GM10248 (cell line): ENCODE measurements around the gene SLCO2A1.

Experiments used
- CTCF ChIA-PET: fragments of 300-600 bp; sonication (Branson Sonifier 250); formaldehyde crosslinking; extraction: SDS; loops from one replicate; lab custom pipeline; 2021; ENCODE audit warnings: antibody characterized with exemption; lab: Yijun Ruan, JAX
- POLR2A ChIA-PET: fragments of 350-650 bp; sonication (Branson Sonifier 250); formaldehyde crosslinking; extraction: SDS; loops from one replicate; lab custom pipeline; 2020; ENCODE audit warnings: antibody characterized with exemption; lab: Yijun Ruan, JAX
- DNase-seq: peaks from one replicate; pipeline ENCODE4 v3.0.0; 2012; ENCODE audit errors: extremely low spot score
- TF ChIP-seq, protein P1 (sequence below): IDR thresholded peaks from 2 replicates; pipeline ENCODE4 v1.5.1; 2012; ENCODE audit warnings: mild to moderate bottlenecking, low read depth; ENCODE audit errors: extremely low read depth, missing control alignments, control extremely low read depth

SLCO2A1 gene

GRCh38 chr3:134048278-134048996 lies 18.7 kb upstream of the SLCO2A1 start:
- CTCF ChIA-PET: interaction anchor here (1.6 kb wide), 1 partner anchor 22 kb away, joined by 4 read pairs; no protein-coding TSS in a partner anchor
- DNase-seq: no peak
- TF ChIP-seq, protein P1, sequence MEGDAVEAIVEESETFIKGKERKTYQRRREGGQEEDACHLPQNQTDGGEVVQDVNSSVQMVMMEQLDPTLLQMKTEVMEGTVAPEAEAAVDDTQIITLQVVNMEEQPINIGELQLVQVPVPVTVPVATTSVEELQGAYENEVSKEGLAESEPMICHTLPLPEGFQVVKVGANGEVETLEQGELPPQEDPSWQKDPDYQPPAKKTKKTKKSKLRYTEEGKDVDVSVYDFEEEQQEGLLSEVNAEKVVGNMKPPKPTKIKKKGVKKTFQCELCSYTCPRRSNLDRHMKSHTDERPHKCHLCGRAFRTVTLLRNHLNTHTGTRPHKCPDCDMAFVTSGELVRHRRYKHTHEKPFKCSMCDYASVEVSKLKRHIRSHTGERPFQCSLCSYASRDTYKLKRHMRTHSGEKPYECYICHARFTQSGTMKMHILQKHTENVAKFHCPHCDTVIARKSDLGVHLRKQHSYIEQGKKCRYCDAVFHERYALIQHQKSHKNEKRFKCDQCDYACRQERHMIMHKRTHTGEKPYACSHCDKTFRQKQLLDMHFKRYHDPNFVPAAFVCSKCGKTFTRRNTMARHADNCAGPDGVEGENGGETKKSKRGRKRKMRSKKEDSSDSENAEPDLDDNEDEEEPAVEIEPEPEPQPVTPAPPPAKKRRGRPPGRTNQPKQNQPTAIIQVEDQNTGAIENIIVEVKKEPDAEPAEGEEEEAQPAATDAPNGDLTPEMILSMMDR: no peak
- POLR2A ChIA-PET: no interaction called here

DNA sequence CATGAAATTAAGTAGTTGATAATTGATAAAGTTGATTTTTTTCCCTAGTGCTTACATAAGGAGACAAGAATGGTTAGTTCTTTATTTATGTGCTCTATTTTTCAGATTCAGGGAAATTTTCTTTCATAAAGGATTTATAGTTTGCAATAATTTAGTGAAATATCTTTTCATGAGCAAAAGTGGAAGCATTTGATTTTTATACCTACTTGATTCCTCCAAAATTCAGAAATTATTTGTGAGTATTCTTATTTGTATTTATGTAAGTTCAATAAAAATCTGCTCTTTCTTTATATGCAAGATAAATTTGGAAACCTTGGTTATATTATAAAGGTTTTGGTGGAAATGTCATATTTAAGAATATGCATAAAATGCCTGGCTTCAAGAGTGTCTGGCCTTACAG lies 14.7 kb upstream of the SLCO2A1 start:
- TF ChIP-seq, protein P1: no peak
- ChIA-PET CTCF (no interaction called here), POLR2A (no interaction called here)
- no peak for DNase-seq

GRCh38 chr3:134040066-134040465 lies 10.3 kb upstream of the SLCO2A1 start:
- TF ChIP-seq, protein P1: no peak
- no peak for DNase-seq
- ChIA-PET POLR2A (no interaction called here), CTCF (no interaction called here)

DNA sequence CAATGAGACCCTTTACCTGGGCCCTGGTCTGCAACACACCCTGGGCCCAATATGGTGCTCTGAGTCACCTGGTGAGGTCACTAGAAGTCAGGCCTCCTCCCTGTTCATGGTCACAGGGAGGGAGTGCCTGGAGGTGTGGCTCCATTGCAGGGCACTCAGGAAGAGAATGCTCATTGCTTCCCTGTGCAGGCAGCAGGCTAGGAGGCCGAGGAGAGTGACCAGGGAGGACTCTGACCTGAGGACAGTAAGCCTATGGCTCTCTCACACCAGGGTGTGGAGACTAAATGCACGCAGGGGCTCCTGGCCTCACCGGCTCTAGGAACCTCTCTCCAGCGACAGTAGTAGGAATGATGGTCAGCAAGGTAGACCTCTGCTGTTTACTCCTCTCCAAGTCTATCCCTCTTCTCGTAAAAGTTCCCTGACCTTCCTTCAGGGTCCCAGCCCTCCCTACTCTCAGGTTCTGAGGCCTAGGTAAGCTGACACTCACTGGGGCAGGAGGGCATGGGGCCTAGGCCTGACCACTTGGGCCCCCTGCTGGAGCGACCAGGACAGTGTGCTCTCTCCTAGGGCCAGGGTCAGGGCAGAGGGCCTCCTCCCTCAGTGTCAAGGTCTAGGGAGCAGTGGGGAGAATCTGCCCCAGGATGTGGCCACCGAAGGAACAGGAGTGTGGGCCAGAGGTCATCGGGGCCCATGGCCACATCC lies 9.6 kb upstream of the SLCO2A1 start:
- DNase-seq: no peak
- ChIA-PET POLR2A (no interaction called here), CTCF (no interaction called here)
- TF ChIP-seq, protein P1: peak; percentile 8

GRCh38 chr3:134038716-134039115 lies 9.0 kb upstream of the SLCO2A1 start:
- CTCF ChIA-PET: no interaction called here
- POLR2A ChIA-PET: no interaction called here
- TF ChIP-seq, protein P1: no peak

GRCh38 chr3:134038071-134038491 lies 8.4 kb upstream of the SLCO2A1 start:
- TF ChIP-seq, protein P1: no peak
- no peak for DNase-seq
- ChIA-PET POLR2A (no interaction called here), CTCF (no interaction called here)

More at GRCh38 chr3:134038716-134039115, 9.0 kb upstream of the SLCO2A1 start:
- no peak for DNase-seq
